Measurements from ENCODE around the gene OR6B3.

DNA sequence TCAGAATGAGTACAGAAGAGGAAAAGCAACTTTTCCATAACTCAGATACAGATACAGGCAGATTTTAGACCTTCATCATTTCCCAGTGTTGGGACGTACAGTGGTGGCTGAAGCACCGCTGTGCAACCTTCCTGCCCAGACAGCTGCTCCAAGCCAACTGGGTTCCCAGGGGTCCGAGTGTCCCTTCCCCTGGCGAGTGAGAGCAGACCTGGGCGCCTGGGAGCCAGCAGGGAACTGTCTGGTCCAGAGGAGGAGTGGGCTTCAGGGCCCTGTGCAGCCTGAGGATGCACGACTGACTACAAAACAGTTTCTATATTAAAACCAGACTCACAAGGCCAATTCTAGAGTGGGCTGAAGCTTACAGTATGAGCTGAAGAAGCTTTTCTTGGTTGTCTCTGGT is 12.0 kb downstream of the OR6B3 start:
- TF ChIP-seq, protein P1, sequence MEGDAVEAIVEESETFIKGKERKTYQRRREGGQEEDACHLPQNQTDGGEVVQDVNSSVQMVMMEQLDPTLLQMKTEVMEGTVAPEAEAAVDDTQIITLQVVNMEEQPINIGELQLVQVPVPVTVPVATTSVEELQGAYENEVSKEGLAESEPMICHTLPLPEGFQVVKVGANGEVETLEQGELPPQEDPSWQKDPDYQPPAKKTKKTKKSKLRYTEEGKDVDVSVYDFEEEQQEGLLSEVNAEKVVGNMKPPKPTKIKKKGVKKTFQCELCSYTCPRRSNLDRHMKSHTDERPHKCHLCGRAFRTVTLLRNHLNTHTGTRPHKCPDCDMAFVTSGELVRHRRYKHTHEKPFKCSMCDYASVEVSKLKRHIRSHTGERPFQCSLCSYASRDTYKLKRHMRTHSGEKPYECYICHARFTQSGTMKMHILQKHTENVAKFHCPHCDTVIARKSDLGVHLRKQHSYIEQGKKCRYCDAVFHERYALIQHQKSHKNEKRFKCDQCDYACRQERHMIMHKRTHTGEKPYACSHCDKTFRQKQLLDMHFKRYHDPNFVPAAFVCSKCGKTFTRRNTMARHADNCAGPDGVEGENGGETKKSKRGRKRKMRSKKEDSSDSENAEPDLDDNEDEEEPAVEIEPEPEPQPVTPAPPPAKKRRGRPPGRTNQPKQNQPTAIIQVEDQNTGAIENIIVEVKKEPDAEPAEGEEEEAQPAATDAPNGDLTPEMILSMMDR (IDR thresholded peaks at IDR 0.05; ENCODE audit: low read depth, low read length, missing input control) = no peak
- TF ChIP-seq, protein P2, sequence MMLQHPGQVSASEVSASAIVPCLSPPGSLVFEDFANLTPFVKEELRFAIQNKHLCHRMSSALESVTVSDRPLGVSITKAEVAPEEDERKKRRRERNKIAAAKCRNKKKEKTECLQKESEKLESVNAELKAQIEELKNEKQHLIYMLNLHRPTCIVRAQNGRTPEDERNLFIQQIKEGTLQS (IDR thresholded peaks at IDR 0.05) = no peak
- no peak for TF ChIP-seq FOXA1 (IDR thresholded peaks at IDR 0.05)
- TF ChIP-seq, protein P3, sequence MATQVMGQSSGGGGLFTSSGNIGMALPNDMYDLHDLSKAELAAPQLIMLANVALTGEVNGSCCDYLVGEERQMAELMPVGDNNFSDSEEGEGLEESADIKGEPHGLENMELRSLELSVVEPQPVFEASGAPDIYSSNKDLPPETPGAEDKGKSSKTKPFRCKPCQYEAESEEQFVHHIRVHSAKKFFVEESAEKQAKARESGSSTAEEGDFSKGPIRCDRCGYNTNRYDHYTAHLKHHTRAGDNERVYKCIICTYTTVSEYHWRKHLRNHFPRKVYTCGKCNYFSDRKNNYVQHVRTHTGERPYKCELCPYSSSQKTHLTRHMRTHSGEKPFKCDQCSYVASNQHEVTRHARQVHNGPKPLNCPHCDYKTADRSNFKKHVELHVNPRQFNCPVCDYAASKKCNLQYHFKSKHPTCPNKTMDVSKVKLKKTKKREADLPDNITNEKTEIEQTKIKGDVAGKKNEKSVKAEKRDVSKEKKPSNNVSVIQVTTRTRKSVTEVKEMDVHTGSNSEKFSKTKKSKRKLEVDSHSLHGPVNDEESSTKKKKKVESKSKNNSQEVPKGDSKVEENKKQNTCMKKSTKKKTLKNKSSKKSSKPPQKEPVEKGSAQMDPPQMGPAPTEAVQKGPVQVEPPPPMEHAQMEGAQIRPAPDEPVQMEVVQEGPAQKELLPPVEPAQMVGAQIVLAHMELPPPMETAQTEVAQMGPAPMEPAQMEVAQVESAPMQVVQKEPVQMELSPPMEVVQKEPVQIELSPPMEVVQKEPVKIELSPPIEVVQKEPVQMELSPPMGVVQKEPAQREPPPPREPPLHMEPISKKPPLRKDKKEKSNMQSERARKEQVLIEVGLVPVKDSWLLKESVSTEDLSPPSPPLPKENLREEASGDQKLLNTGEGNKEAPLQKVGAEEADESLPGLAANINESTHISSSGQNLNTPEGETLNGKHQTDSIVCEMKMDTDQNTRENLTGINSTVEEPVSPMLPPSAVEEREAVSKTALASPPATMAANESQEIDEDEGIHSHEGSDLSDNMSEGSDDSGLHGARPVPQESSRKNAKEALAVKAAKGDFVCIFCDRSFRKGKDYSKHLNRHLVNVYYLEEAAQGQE (IDR thresholded peaks at IDR 0.05) = no peak
- no peak for TF ChIP-seq RAD21 (IDR thresholded peaks at IDR 0.05)
- no peak for TF ChIP-seq TAF1 (conservative IDR thresholded peaks at IDR 0.05)
- no peak for TF ChIP-seq GABPA (IDR thresholded peaks at IDR 0.05 in 1 of 2, conservative IDR thresholded peaks at IDR 0.05 in 1 of 2)
- TF ChIP-seq, protein P4, sequence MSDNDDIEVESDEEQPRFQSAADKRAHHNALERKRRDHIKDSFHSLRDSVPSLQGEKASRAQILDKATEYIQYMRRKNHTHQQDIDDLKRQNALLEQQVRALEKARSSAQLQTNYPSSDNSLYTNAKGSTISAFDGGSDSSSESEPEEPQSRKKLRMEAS (IDR thresholded peaks at IDR 0.05) = no peak
